Measurements from ENCODE around the gene SHOC1. TPM values are rescaled to one million over a fixed set of nuclear protein-coding genes. Genes with fewer than 3 reads are reported as not detected.

Gene SHOC1
- not detected for total RNA-seq
- not detected for total RNA-seq (2013)

DNA sequence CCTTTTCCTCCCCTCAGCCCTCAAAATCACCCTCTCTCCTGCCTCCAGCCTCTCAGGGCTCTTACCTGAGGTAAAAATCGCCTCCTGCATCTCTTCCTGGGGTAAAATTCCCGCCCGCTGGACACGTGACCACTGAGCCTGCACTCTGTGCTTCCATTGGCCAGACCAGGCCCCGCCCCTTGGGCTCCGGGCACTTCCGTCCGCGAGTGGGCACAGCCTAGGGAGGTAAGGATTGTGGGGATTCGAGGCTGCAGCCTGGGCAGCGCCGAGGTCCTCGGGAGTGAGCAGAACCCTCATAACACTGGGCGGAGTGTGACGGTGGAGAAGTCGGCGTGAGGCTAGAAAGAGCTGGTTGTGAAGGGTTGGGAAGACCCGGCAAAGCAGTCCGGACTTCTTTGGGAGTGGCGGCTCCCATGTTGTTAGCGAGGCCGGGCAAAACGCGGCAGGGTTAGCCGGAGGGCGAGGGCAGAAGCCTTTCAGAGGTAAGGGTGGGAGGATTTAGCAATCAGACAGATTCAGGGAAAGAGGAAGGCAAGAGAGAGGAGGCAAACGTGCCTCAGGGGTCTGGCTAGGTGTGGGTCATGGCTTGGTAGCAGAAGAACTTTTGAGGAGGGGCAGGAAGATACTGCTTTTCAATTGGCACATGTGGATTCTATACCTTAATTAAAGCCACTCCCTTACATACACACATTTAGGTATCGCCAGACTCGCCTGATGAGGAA is at the start of gene SHOC1:
SHOC1 (minus strand) TSS at position 103 of the 722 bp plus-strand sequence. CDS start 3,519 bp downstream, outside the sequence.
- H3K27me3 ChIP-seq (ENCODE audit: control insufficient read depth, insufficient read depth, low read length) = peaks cover 2% of the 10 kb centered on the region
- ATAC-seq (no peak), DNase-seq (no peak)
- 92% methylated on average over 28 of the region's 29 CpGs for WGBS (ENCODE audit: insufficient coverage)
- no peaks in the 10 kb centered on the region for H3K9me3 ChIP-seq (ENCODE audit: control insufficient read depth, insufficient read depth, low read length)
- Mint-ChIP-seq H3K9me3 (no peaks in the 10 kb centered on the region), H3K4me3 (no peak within 1 kb of the TSS), H3K36me3 (no peaks in the 10 kb centered on the region), H3K27ac (no peak within 1 kb of the TSS), H3K4me1 (no peaks in the 10 kb centered on the region), H3K27me3 (ENCODE audit: low read depth in 2 of 2) (peaks cover 19 to 31% of the 10 kb centered on the region in 2 donors)
- intact Hi-C loops (cut with micrococcal nuclease) = no loop called here
- no peak within 1 kb of the TSS for H3K4me3 ChIP-seq (ENCODE audit: low read length)
- H3K4me1 ChIP-seq (ENCODE audit: control insufficient read depth, insufficient read depth, low read length) = no peaks in the 10 kb centered on the region
- no peak within 1 kb of the TSS for H3K27ac ChIP-seq (ENCODE audit: low read length)
- no peaks in the 10 kb centered on the region for H3K36me3 ChIP-seq (ENCODE audit: control insufficient read depth, insufficient read depth, low read length)
- TF ChIP-seq, protein P1, sequence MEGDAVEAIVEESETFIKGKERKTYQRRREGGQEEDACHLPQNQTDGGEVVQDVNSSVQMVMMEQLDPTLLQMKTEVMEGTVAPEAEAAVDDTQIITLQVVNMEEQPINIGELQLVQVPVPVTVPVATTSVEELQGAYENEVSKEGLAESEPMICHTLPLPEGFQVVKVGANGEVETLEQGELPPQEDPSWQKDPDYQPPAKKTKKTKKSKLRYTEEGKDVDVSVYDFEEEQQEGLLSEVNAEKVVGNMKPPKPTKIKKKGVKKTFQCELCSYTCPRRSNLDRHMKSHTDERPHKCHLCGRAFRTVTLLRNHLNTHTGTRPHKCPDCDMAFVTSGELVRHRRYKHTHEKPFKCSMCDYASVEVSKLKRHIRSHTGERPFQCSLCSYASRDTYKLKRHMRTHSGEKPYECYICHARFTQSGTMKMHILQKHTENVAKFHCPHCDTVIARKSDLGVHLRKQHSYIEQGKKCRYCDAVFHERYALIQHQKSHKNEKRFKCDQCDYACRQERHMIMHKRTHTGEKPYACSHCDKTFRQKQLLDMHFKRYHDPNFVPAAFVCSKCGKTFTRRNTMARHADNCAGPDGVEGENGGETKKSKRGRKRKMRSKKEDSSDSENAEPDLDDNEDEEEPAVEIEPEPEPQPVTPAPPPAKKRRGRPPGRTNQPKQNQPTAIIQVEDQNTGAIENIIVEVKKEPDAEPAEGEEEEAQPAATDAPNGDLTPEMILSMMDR (IDR thresholded peaks at IDR 0.05) = no peak

DNA sequence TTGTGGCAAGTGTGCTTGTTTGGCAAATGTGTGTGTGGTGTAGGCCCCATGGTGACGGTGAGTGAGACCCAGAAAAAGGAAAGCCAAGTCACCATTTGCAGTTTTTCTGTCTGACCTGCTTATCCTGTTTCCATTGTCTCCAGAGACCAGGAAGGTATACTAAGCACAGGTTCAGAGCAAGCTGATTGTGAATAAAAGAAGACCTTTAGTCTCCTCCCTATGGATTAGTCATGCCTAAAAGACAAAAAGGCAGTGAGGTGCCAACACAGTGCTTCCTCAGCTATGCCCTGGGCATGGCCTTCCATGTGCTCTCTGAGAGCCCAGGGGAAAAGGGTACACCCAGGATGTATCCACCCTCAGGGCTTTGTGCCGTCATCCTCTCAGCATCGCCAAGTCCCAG is 49.2 kb upstream of the SHOC1 start:
- peaks cover 3 to 8% of the 10 kb centered on the region in 2 donors for H3K27me3 Mint-ChIP-seq (ENCODE audit: low read depth in 2 of 2)
- intact Hi-C loops (cut with micrococcal nuclease) = no loop called here
- TF ChIP-seq, protein P1 (IDR thresholded peaks at IDR 0.05) = no peak
- H3K4me3 ChIP-seq (ENCODE audit: low read length) = no peak overlapping the region
- H3K4me3 Mint-ChIP-seq = no peak overlapping the region
- DNase-seq (no peak), ATAC-seq (no peak)
- H3K27ac Mint-ChIP-seq = no peak overlapping the region
- no peaks in the 10 kb centered on the region for H3K4me1 Mint-ChIP-seq
- WGBS (ENCODE audit: insufficient coverage) = 84% methylated on average over 3 of the region's 3 CpGs
- no peaks in the 10 kb centered on the region for H3K36me3 ChIP-seq (ENCODE audit: control insufficient read depth, insufficient read depth, low read length)
- no peaks in the 10 kb centered on the region for H3K9me3 Mint-ChIP-seq
- H3K4me1 ChIP-seq (ENCODE audit: control insufficient read depth, insufficient read depth, low read length) = no peaks in the 10 kb centered on the region
- no peak overlapping the region for H3K27ac ChIP-seq (ENCODE audit: low read length)
- H3K9me3 ChIP-seq (ENCODE audit: control insufficient read depth, insufficient read depth, low read length) = no peaks in the 10 kb centered on the region
- no peaks in the 10 kb centered on the region for H3K27me3 ChIP-seq (ENCODE audit: control insufficient read depth, insufficient read depth, low read length)
- no peaks in the 10 kb centered on the region for H3K36me3 Mint-ChIP-seq

DNA sequence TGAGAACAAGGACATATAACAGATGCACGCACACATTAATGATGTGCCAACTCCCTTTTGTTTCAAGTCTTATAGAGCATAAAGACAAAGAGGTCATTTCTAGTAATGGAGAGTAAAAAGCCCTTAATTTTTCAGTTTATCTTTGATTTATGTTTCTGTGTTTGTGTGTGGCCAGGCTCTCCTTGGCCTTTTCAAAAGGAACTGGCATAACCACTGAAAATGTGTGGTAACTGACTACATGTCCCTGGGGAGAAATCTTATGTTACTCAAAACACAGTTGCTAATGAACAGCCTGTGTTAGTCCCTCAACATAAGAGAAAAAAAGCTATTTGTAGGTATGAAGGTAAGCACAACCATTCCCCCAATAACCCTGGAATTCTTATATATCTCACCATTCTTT is 47.6 kb upstream of the SHOC1 start:
- no peaks in the 10 kb centered on the region for H3K27me3 ChIP-seq (ENCODE audit: control insufficient read depth, insufficient read depth, low read length)
- Mint-ChIP-seq H3K4me3 (no peak overlapping the region), H3K27me3 (ENCODE audit: low read depth in 2 of 2) (peaks cover 11 to 21% of the 10 kb centered on the region in 2 donors), H3K9me3 (no peaks in the 10 kb centered on the region), H3K36me3 (no peaks in the 10 kb centered on the region), H3K27ac (no peak overlapping the region), H3K4me1 (no peaks in the 10 kb centered on the region)
- no peaks in the 10 kb centered on the region for H3K9me3 ChIP-seq (ENCODE audit: control insufficient read depth, insufficient read depth, low read length)
- DNase-seq (no peak), ATAC-seq (no peak)
- H3K27ac ChIP-seq (ENCODE audit: low read length) = no peak overlapping the region
- intact Hi-C loops (cut with micrococcal nuclease) = no loop called here
- H3K4me1 ChIP-seq (ENCODE audit: control insufficient read depth, insufficient read depth, low read length) = no peaks in the 10 kb centered on the region
- WGBS (ENCODE audit: insufficient coverage) = 70% methylated on average over 1 of the region's 1 CpG
- no peak overlapping the region for H3K4me3 ChIP-seq (ENCODE audit: low read length)
- TF ChIP-seq, protein P1 (IDR thresholded peaks at IDR 0.05) = no peak
- H3K36me3 ChIP-seq (ENCODE audit: control insufficient read depth, insufficient read depth, low read length) = no peaks in the 10 kb centered on the region

DNA sequence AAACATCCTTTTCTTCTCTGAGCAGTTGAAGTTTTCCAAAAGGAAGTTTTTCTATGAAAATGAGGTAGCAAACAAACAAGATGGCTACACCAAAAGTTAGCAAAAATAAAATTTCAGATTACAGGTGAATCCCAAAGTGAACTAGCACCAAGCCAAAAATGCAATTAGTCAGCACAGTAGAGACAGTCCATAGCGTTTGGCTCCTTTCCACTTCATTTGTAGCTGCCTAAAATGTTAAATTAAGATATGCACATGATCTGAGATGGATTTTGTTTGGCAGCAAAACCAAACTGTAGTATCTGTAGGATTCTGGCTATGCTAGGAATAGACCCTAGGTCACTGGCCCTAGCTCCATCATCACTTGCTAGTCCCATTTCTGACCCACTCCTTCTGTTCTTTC is 45.7 kb upstream of the SHOC1 start:
- Histone ChIP-seq H3K9me3 (ENCODE audit: control insufficient read depth, insufficient read depth, low read length) (no peaks in the 10 kb centered on the region), H3K36me3 (ENCODE audit: control insufficient read depth, insufficient read depth, low read length) (no peaks in the 10 kb centered on the region), H3K4me1 (ENCODE audit: control insufficient read depth, insufficient read depth, low read length) (no peaks in the 10 kb centered on the region), H3K4me3 (ENCODE audit: low read length) (no peak overlapping the region), H3K27me3 (ENCODE audit: control insufficient read depth, insufficient read depth, low read length) (no peaks in the 10 kb centered on the region), H3K27ac (ENCODE audit: low read length) (no peak overlapping the region)
- intact Hi-C loops (cut with micrococcal nuclease) = no loop called here
- TF ChIP-seq, protein P1 (IDR thresholded peaks at IDR 0.05) = no peak
- no peaks in the 10 kb centered on the region for H3K4me1 Mint-ChIP-seq
- no peak overlapping the region for H3K4me3 Mint-ChIP-seq
- no peak for ATAC-seq
- no peaks in the 10 kb centered on the region for H3K9me3 Mint-ChIP-seq
- DNase-seq = no peak
- H3K27me3 Mint-ChIP-seq (ENCODE audit: low read depth in 2 of 2) = peaks cover 11 to 28% of the 10 kb centered on the region in 2 donors
- no peaks in the 10 kb centered on the region for H3K36me3 Mint-ChIP-seq
- WGBS (ENCODE audit: insufficient coverage) = 90% methylated on average over 1 of the region's 1 CpG
- H3K27ac Mint-ChIP-seq = no peak overlapping the region

Measured in natural killer cell (primary cell).